ENCODE measurements around the gene TLE2. TPM values are rescaled to one million over a fixed set of nuclear protein-coding genes. Genes with fewer than 3 reads are reported as not detected.
"Not testable (repeated sequence)": the region's sequence is repeated elsewhere in the genome, so short reads cannot be mapped to it uniquely, and the experiment has no call there.

The TLE2 gene
- total RNA-seq, 2 donors from 2014 or later = 4.5 to 5.0 TPM

DNA sequence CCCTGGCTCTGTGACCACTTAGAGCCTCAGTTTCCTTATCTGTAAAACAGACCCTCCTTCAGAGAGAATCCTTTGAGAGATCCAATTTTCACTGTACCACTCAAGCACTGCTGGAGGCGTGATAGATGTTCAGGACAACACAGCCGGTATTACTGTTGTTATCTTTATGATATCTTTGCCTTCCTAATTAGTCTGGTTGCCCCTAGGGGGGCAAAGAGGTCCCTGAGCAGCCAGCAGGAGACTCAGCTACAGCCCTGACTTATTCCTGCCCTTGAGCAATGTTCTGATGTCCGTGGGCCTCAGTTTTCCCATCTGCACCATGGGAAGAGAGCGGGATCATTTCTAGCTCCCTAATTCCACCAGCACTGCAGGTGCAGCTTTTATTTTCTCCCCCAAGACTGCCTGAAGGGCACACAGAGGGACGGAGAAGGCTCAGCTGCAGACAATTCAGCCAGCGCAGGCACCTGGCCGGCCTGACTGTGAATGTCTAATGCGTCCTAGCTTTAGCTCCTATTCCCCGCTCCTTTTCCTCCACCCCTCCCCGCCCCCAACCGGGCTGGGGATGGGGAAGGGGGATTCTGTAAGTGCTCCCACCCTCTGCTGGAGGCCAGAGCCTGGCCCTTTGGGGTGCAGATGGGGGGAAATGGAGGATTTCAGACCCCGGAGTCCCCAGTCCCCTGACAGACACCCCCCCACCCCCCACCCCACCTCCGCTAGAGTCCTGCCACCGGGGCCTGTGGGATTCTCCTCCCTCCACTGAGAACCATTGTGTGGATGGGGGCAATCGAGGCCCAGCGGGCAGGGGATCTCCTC is 17.0 kb upstream of the TLE2 start:
- DNase-seq (ENCODE audit: low spot score in 2 of 2) (no peak), ATAC-seq (no peak)
- Mint-ChIP-seq H3K9me3 (no peaks in the 10 kb centered on the region), H3K27ac (no peak overlapping the region), H3K36me3 (no peaks in the 10 kb centered on the region)

DNA sequence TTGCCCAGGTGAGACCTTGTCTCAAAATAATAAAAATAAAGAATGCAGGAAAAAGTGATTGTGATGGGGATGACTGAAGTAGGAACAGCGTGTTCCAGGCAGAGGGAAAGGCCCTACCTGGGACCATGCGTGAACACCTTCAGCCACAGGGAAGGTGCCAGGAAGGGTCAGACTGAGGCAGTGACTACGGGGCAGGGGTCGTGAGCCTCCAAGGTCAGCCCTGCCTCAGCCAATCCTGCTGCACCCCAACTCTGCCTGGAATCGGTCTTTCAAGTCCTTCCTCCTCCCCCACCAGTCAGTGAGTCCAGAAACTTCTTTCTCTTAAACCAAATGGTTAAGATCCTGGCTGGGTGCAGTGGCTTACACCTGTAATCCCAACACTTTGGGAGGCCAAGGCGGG is 16.1 kb upstream of the TLE2 start:
- H3K36me3 Mint-ChIP-seq = no peaks in the 10 kb centered on the region
- no peak overlapping the region for H3K27ac Mint-ChIP-seq
- H3K9me3 Mint-ChIP-seq = no peaks in the 10 kb centered on the region
- ATAC-seq (no peak), DNase-seq (ENCODE audit: low spot score in 2 of 2) (no peak)

GRCh38 chr19:3042621-3043267 is 13.7 kb upstream of the TLE2 start:
- H3K27ac Mint-ChIP-seq = peak overlapping the region; percentile 52 to 72
- DNase-seq (ENCODE audit: low spot score in 2 of 2) (no peak), ATAC-seq (no peak)
- no peaks in the 10 kb centered on the region for H3K9me3 Mint-ChIP-seq
- no peaks in the 10 kb centered on the region for H3K36me3 Mint-ChIP-seq

- Mint-ChIP-seq H3K36me3 (no peaks in the 10 kb centered on the region), H3K9me3 (no peaks in the 10 kb centered on the region), H3K27ac (peak overlapping the region; percentile 52 to 72)
- ATAC-seq (no peak), DNase-seq (ENCODE audit: low spot score in 2 of 2) (no peak)
Measured at GRCh38 chr19:3041761-3042620, 12.9 kb upstream of the TLE2 start.

- Mint-ChIP-seq H3K9me3 (no peaks in the 10 kb centered on the region), H3K27ac (peak overlapping the region in 1 of 2 donors; percentile 39), H3K36me3 (no peaks in the 10 kb centered on the region)
- no peak for ATAC-seq
- no peak for DNase-seq (ENCODE audit: low spot score in 2 of 2)
Measured at GRCh38 chr19:3041327-3041726, 12.2 kb upstream of the TLE2 start.

DNA sequence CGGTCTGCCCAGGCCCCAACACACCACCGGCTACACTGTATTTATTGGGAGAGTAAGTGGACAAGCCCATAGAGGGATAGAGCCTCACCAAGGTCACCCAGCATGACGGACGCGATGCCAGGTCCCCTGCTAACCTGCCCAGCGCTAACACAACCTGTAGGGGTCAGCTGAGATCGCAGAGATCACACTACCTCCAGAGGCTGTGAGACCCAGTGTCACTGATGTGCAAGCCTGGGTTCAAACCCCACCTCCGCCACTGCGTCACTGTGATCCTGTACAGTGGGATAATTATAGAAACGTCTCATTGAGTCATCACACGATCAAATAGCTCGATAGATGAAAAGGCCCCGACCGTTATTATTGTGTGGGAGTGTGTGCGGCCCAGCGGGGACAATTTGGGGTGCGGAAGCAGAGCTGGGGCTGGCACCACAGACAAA is 10.6 kb upstream of the TLE2 start:
- DNase-seq (ENCODE audit: low spot score in 2 of 2) = no peak
- no peak overlapping the region for H3K27ac Mint-ChIP-seq
- no peaks in the 10 kb centered on the region for H3K9me3 Mint-ChIP-seq
- no peaks in the 10 kb centered on the region for H3K36me3 Mint-ChIP-seq
- ATAC-seq = no peak

DNA sequence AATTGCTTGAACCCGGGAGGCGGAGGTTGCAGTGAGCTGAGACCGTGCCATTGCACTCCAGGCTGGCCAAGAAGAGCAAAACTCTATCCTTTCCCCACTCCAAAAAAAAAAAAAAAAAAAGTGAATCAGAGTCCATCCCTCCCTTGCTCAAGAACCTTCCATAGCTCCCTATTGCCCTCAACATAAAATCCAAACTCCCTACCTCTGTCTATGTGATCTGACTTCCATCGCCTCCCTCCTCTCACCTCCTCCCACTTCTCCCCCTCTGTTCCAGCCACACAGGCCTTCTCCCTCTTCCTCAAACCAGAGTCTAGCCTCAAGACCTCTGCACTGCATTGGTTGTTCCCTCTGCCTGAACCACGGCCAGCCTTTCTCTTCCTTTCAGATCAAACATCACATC is 10.0 kb upstream of the TLE2 start:
- no peak for ATAC-seq

DNA sequence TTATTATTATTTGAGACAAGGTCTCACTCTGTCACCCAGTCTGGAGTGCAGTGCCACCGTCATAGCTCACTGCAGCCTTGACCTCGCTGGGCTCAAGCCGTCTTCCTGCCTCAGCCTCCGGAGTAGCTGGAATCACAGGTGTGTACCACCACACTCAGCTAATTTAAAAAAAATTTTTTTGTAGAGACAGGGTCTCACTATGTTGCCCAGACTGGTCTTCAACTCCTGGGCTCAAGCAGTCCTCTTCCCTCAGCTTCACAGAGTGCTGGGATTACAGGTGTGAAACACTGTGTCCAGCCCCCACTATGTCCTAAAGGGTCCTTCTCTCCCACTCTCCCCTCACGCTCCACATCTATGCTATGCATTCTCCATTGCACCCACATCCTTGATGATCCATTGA is 9.1 kb upstream of the TLE2 start:
- no peaks in the 10 kb centered on the region for H3K36me3 Mint-ChIP-seq
- no peaks in the 10 kb centered on the region for H3K9me3 Mint-ChIP-seq
- H3K27ac Mint-ChIP-seq = no peak overlapping the region
- DNase-seq (ENCODE audit: low spot score in 2 of 2) (no peak), ATAC-seq (no peak)

More for the DNA sequence above, 10.0 kb upstream of the TLE2 start:
- Mint-ChIP-seq H3K36me3 (no peaks in the 10 kb centered on the region), H3K9me3 (no peaks in the 10 kb centered on the region), H3K27ac (no peak overlapping the region)
- DNase-seq (ENCODE audit: low spot score in 2 of 2) = no peak

- ATAC-seq = not testable (repeated sequence)
Measured at GRCh38 chr19:3036977-3037544, 8.0 kb upstream of the TLE2 start.

GRCh38 chr19:3036119-3036976 is 7.3 kb upstream of the TLE2 start:
- DNase-seq (ENCODE audit: low spot score in 2 of 2) = peak; percentile 80 to 88
- Mint-ChIP-seq H3K36me3 (no peaks in the 10 kb centered on the region), H3K9me3 (no peaks in the 10 kb centered on the region), H3K27ac (peak overlapping the region; percentile 91 to 92)
- peak; percentile 71 to 72 for ATAC-seq

More at GRCh38 chr19:3036977-3037544, 8.0 kb upstream of the TLE2 start:
- peak overlapping the region; percentile 79 to 92 for H3K27ac Mint-ChIP-seq
- not testable (repeated sequence) for DNase-seq (ENCODE audit: low spot score in 2 of 2); H3K9me3 Mint-ChIP-seq; H3K36me3 Mint-ChIP-seq

DNA sequence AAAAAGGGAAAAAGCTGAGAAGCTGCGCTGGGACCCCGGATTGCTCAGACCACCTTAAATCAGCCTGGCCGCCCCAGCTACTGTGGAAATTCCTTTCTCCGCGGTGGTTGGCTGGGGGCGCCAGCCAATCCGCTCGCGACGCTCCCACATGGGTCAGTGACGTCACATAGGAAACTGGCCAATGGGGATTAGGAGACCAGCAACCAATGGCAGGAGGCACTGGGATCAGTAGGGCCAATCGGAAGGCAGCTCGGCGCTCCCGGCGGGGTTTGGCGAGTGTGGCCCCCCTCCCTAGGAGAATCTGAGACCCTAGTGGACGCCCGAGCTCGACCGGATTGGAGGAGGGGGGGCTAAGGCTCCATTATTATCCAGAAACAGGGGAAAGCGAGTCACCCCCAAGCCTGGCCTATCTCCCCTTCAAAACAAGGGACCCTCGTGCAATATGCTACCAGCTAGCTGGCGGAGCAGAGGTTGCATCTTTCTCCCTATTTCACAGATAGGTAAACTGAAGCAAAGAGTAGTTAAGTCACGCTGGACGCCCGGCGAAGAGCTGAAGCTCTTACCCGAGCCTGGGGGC is 6.5 kb upstream of the TLE2 start:
- DNase-seq (ENCODE audit: low spot score in 2 of 2) (peak; percentile 94 to 96), ATAC-seq (peak; percentile 91 to 95)
- H3K36me3 Mint-ChIP-seq = no peaks in the 10 kb centered on the region
- no peaks in the 10 kb centered on the region for H3K9me3 Mint-ChIP-seq
- peak overlapping the region; percentile 91 to 92 for H3K27ac Mint-ChIP-seq

DNA sequence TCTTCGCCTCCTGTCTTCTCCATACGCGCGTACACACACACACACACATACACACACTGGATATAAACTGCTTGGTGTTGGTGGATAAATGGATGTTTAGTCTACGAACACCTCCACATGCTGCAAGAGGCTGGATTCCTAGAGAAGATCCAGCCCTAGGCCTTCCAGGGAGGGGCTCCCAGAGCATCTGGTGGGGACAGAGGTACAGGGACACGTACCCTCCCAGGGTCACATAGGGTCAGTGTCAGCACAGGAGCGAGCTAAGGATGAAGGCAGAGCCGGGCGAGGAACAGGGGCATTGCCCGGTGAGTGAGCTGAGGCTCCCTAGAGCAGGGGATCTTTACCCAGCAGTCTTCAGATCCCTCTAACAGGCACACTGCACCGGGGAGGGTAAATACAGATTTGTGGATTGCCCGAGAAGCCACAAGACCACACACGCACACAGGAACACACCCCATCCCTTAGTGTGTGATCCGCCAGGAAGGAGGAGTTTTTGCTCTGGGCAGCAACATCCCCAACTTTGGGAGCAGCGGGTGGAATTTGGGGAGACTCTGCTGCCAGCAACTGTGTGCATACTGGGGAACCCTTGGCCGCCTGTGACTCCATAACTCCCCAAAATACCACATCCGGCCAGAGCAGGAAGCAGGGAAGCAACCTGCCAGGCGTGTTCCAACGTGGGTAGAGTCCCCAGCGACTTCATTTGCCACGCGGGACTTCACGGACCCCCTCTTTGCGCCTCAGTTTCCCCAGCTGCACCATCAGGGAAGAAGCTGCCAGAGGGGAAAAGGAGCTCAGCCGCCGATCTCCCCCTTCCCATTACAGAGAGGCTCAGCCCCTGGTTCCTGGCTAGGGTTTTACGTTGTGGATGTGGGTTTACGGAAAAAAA is 5.8 kb upstream of the TLE2 start:
- DNase-seq (ENCODE audit: low spot score in 2 of 2) (peak; percentile 42 to 74), ATAC-seq (peak; percentile 17 to 50)
- Mint-ChIP-seq H3K36me3 (no peaks in the 10 kb centered on the region), H3K9me3 (no peaks in the 10 kb centered on the region), H3K27ac (peak overlapping the region; percentile 91 to 92)

GRCh38 chr19:3034406-3034655 is 5.3 kb upstream of the TLE2 start:
- H3K9me3 Mint-ChIP-seq = no peaks in the 10 kb centered on the region
- no peak for DNase-seq (ENCODE audit: low spot score in 2 of 2)
- ATAC-seq = no peak
- no peaks in the 10 kb centered on the region for H3K36me3 Mint-ChIP-seq
- H3K27ac Mint-ChIP-seq = peak overlapping the region in 1 of 2 donors; percentile 92

DNA sequence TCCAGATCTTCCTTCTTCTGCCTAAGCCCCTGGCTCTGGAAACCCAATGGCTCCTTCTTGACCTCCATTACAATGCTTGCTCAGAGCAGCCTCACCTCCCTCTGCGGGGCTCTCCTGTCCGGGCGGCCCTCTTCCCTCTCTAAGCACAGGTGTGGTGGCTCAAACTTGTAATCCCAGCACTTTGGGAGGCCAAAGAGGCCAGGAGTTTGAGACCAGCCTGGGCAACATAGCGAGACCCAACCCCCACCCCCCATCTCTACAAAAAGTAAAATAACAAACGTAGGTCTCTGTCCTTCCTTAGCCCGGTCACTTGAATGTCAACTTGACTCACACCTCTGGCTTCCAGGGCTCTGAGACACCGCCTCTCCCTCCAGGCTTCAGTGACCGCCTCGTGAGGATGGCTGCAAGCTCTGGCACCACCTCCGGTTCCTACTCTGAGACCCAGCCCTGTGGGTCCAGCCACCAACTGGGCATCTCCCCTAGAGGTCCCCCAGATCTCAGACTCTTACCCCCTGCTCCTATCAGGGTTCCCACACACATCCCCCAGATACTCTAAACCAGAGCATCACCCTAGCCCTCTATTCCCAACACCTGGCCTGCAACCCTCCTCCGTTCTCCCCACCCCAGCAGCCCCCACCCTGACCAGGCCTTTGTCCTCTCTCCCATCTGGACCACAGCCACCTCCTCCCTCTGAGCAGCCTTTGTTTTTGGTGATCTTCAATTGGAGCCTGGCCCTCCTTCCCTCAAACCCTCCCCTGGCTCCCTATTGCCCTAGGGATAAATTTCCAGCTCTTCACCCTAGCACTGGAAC is 4.7 kb upstream of the TLE2 start:
- ATAC-seq = no peak
- DNase-seq (ENCODE audit: low spot score in 2 of 2) = no peak
- Mint-ChIP-seq H3K27ac (peak overlapping the region; percentile 22 to 92), H3K9me3 (no peaks in the 10 kb centered on the region), H3K36me3 (no peaks in the 10 kb centered on the region)
